Endothelial cell (in vitro differentiated cells): ENCODE measurements around the gene OR2D3. TPM values are rescaled to one million over a fixed set of nuclear protein-coding genes. Genes with fewer than 3 reads are reported as not detected.
A peak's percentile ranks its signal among the peaks of the same experiment; 100 is the strongest.

Source experiments
- DNase-seq: peaks from one replicate; pipeline ENCODE4 v3.0.0; 2021; ENCODE audit warnings: low spot score
- H3K27ac Mint-ChIP-seq: one replicate; pipeline ENCODE4 v1.8.0; 2021; ENCODE audit warnings: mixed read lengths, inconsistent platforms; ENCODE audit not compliant: unreplicated experiment
- H3K27me3 Mint-ChIP-seq: one replicate; pipeline ENCODE4 v1.8.0; 2021; ENCODE audit warnings: mild to moderate bottlenecking, moderate library complexity, mixed read lengths, inconsistent platforms; ENCODE audit not compliant: unreplicated experiment
- H3K36me3 Mint-ChIP-seq: one replicate; pipeline ENCODE4 v1.8.0; 2021; ENCODE audit warnings: mild to moderate bottlenecking, low read depth, mixed read lengths, inconsistent platforms; ENCODE audit not compliant: unreplicated experiment
- H3K4me1 Mint-ChIP-seq: one replicate; pipeline ENCODE4 v1.8.0; 2021; ENCODE audit warnings: mild to moderate bottlenecking, mixed read lengths, inconsistent platforms; ENCODE audit not compliant: unreplicated experiment
- H3K4me3 Mint-ChIP-seq: one replicate; pipeline ENCODE4 v1.8.0; 2021; ENCODE audit warnings: mild to moderate bottlenecking, mixed read lengths, inconsistent platforms; ENCODE audit not compliant: unreplicated experiment
- H3K9me3 Mint-ChIP-seq: one replicate; pipeline ENCODE4 v1.8.0; 2021; ENCODE audit warnings: mixed read lengths, inconsistent platforms; ENCODE audit not compliant: unreplicated experiment
- CTCF ChIP-seq: fragments of 200-600 bp; sonication (generic); IDR thresholded peaks from one replicate; pipeline ENCODE4 v1.5.0; 2021; ENCODE audit warnings: antibody characterized with exemption; ENCODE audit not compliant: unreplicated experiment
- total RNA-seq: library from RNA; stranded (reverse); fragmentation: NEBNext Ultra II Directional; extraction: Animal tissue kit (Norgen Biotek cat#: 25700); gene quantifications from one replicate; pipeline ENCODE4 v1.2.1, GENCODE V29; 2021; ENCODE audit not compliant: unreplicated experiment

The OR2D3 gene
- total RNA-seq, 1 donor from 2014 or later, result not detected

DNA sequence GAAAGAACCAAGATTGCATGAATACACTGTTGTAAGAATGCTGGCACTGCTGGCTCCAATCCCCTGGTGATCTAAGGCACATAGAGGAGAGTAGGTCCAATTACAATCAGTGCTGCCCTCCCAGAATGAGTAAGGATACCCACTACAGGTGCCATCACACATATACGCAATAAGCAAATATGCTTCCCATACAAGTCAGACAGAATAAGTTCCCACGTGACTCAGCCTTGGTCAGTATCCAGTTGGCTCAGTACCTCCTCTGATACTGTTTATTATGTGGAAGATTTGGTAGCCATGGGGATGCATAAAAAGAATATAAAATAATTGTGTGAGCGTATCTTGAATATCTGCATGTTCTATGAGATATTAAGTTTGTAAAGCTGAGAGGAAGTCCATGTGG, 8.9 kb upstream of the OR2D3 start:
- Mint-ChIP-seq H3K27ac (no peak overlapping the region), H3K9me3 (no peaks in the 10 kb centered on the region), H3K4me3 (no peak overlapping the region), H3K27me3 (no peaks in the 10 kb centered on the region), H3K36me3 (no peaks in the 10 kb centered on the region), H3K4me1 (peaks cover 6% of the 10 kb centered on the region)
- TF ChIP-seq CTCF, result no peak
- no peak for DNase-seq

DNA sequence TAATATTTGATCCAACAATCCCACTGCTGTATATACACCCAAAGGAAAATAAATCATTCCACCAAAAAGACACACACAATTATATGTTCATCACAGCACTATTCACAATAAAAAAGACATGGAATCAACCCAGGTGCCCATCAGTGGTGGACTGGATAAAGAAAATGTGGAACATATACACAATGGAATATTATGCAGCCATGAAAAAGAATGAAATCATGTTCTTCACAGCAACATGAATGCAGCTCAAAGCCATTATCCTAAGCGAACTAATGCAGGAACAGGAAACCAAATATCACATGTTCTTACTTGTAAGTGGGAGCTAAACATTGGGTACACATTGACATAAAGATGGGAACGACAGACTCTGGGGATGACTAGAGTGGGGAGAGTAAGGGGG, 1.1 kb upstream of the OR2D3 start:
- Mint-ChIP-seq H3K4me1 (no peaks in the 10 kb centered on the region), H3K27ac (no peak overlapping the region), H3K27me3 (no peaks in the 10 kb centered on the region), H3K9me3 (no peaks in the 10 kb centered on the region), H3K4me3 (no peak overlapping the region), H3K36me3 (no peaks in the 10 kb centered on the region)
- no peak for TF ChIP-seq CTCF
- DNase-seq, result no peak

- Mint-ChIP-seq H3K9me3 (no peaks in the 10 kb centered on the region), H3K27ac (peak overlapping the region; percentile 88), H3K4me3 (peak overlapping the region; percentile 94), H3K27me3 (peaks cover 3% of the 10 kb centered on the region), H3K4me1 (peaks cover 25% of the 10 kb centered on the region), H3K36me3 (no peaks in the 10 kb centered on the region)
- no peak for DNase-seq
- no peak for TF ChIP-seq CTCF
These were observed 4.3 kb downstream of the OR2D3 start for GRCh38 chr11:6925007-6925577.

DNA sequence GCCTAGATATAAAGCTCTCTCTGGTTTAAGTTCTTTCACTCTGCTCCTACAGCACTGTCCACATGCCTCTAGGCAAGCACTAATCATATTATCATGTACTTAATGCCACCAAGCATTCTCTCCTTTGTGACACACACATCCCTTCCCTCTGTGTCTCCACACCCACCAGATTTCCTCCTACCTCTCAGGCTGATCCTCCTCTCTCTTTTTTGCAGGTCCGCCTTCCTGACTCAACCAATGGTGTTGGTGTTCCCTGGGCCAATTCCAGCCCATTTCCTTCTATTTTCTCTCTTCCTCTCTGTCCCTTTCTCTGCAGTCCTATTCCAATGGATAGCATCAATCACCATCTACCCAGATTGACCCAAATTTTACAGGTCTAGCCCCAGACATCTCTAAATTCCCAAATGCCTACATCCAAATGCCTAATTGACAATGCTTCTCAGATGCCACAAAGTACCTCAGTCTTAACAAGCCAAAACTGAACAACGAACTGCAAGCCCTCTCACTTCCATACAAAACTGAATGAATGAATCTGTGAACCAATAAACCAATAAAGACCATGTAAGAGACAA, 4.9 kb downstream of the OR2D3 start:
- H3K4me3 Mint-ChIP-seq, result peak overlapping the region; percentile 94
- peak; percentile 11 for DNase-seq
- peaks cover 3% of the 10 kb centered on the region for H3K27me3 Mint-ChIP-seq
- H3K4me1 Mint-ChIP-seq, result peaks cover 28% of the 10 kb centered on the region
- no peaks in the 10 kb centered on the region for H3K9me3 Mint-ChIP-seq
- TF ChIP-seq CTCF, result no peak
- no peaks in the 10 kb centered on the region for H3K36me3 Mint-ChIP-seq
- H3K27ac Mint-ChIP-seq, result peak overlapping the region; percentile 88

DNA sequence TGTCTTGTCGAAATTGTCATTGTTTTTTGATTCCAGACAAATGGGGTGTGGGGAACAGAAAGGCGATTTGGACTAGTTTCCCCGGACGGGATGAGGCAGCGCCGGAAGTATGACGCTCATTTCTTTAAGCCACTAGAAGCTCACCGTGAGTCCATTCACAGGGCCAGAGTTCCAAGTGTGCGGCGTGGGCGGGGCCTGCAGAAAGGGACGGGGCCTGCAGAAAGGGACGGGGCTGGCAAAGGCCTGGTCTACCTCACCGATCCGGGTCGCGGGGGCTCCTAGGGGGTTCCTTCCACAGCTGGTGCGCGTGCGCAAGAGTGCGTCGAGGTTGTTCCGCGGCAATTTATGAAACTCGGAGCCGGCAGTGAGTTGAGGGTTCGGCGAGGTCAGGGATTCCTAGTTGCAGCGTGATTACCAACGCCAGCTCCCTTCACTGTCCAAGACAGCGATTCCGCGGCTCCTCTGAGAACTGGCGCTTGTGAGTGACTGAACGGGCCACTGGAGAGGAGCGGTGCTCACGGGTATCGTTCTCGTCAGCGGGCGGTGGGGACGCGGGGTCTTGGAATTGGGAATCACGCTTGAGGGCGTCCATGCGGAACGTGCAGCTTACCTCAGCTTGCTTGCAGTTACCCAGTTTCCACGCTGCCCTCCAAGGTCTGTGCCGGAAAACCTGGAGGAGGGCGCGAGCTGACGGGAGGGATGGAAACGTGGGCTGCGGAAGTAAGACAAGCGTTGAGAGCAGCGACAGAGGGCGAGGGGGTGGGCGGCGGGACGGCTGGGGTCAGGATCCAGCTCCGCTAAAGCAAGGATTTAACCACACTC, 5.6 kb downstream of the OR2D3 start, which contains the start of gene ZNF215:
Gene ZNF215 (plus strand): TSS at position 219 of the 822 bp plus-strand sequence. CDS start 5,847 bp downstream, outside the sequence.
- TF ChIP-seq CTCF, result no peak
- peak; percentile 84 for DNase-seq
- Mint-ChIP-seq H3K9me3 (no peaks in the 10 kb centered on the region), H3K4me1 (peaks cover 28% of the 10 kb centered on the region), H3K4me3 (peak within 1 kb of the TSS; percentile 94), H3K27ac (peak within 1 kb of the TSS; percentile 88), H3K36me3 (no peaks in the 10 kb centered on the region), H3K27me3 (peaks cover 3% of the 10 kb centered on the region)
